Activated CD8-positive, alpha-beta memory T cell treated with anti-CD3 and anti-CD28 coated beads for 48 hours (primary cell): ENCODE measurements around the gene SPRR5.

ENCODE experiments used
- DNase-seq, 3 experiments: peaks; one replicate each; pipeline ENCODE4 v3.0.0-alpha.2; 2020; ENCODE audit warnings: low read depth in 2 of 3, low spot score in 2 of 3

SPRR5 gene, protein sequence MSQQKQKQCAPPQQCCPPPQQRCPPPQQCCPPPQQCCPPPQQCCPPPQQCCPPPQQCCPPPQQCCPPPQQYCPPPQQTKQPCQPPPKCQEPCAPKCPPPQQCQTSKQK

DNA sequence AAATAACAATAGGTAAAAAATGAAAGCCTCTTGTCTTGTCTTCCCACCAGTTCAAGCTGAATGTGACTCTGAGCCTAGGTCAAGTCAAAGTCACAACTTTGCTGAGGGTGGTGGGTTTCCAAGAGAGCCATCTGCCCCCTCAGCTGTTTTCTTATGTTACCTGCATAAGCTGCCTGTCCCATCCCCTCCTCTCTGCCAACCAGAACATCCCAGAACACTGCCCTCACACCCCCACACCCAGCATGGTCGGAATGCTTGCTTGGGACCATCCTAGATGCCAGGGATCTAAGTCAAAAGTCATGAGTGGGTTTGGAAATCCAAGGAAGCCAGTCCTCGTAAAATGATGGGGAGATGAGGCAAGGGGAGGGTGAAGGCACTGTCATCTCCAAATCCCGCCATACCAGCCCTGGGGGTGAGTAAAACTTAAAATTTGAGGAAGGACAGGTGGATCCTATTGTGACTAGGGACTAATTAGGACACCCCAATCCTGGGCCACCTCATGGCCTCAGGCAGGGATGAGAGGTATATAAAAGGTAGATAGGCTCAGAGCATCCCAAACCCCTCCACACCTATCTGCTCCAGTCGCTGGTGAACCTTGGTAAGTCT lies at the start of gene SPRR5:
Gene SPRR5, plus strand, starts transcription at position 556 of the 606 bp plus-strand sequence. CDS start 1,349 bp downstream, outside the sequence.
- DNase-seq, result no peak

DNA sequence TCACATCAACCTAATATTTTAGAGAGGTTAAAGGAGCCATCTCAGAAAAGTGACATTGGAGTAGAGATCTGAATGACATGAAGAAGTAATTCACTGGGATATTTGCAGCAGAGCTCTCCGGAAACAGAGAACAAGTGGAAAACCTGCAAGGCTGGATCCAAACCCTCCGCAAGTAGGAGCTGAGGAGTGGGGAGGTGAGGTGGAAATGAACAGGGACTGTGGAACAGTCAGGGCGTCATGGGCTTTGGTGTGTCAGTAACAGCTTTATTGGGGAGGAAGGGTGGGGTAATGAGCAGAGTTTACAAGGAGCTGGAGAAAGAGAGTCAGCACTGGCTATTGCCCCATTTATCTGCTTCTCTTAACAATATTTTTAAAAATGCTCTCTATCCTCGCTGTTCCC lies 48.0 kb upstream of the SPRR5 start:
- DNase-seq, result no peak

DNA sequence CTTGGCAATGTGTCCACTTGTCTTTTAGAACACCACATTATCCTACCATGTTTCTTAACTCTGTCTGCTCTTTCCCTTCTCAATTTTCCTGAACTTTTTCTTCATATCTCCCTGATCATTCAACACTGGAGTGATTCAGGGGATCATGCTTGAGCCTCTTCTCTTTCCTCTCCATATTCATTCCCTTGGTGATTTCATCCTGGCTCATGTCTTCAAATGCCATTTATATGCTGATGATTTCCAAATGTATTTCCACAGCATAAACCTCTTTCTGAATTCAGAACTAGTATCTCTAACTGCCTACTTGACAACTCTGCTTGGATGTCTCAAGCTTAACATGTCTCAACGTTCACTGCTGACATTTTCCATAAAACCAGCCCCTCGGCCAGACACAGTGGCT lies 47.1 kb upstream of the SPRR5 start:
- no peak for DNase-seq

DNA sequence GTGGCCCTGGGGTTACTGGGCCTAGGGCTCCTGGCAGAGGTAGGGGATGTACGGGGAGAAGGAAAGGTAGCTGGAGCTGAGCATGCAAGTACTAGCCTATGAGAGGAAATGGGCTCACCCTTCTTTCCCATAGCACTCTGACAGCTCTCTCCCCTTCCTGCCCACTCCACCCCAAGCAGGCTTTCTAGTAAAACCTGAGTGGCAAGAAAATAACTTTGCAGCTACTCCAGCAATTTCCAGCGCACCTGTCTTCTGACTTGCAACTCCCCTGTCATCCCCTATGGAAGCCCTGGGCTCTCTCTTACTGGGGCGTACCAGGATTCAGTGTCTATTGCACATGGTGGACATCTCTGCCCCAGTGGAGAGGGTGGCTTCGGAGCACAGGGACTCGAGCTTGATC lies 45.4 kb upstream of the SPRR5 start:
- no peak for DNase-seq

DNA sequence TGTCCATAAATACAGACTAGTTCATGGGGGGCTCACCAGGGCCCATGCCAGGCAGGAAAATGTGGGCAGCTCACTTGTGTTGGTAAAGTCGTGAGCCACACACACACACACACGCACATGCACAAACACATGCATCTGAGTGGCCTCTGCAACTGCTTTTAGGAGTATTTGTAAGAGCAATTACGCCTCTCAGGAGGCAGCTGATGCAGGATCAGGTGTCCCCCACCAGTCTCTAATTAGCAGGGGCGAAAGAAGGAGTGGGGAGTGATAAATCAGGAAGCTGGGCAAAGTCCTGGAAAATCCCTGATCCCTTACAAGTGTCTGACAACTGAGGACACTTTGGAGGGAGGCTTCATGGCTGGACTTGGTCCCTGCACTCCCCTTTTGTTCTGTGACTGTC lies 44.4 kb upstream of the SPRR5 start:
- DNase-seq, result no peak

DNA sequence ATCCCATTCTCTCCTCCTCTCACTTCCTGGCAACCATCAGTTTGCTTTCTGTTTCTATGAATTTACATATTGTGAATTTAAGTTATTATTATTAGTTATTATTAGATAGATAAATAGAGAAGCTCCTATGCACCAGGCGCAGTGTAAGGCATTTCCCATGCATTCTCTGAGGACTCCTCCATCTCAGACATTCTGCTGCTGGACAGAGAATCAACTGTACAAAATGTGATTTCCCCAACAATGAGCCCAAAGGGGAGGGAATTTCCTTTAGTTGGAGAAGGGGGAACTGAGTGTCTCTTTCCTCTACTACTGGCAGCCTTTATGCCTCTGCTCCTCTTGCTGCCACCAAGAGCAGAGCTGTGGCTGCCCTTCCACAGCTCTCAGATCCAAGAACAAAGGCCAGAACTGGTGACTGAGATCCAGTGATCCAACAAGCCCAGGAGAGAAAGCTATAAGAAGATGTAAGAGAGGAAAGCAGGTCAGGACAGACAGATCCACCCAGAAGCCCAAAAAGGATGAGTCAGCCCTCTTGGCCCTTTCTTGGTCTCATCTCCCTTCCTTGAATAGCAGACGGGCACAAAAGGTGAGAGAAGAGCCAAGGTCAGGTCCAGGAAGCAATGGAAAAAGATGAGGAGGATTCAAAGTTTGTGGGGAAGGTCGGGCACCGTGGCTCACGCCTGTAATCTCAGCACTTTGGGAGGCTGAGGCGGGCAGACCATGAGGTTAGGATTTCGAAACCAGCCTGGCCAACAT lies 42.1 kb upstream of the SPRR5 start:
- no peak for DNase-seq

DNA sequence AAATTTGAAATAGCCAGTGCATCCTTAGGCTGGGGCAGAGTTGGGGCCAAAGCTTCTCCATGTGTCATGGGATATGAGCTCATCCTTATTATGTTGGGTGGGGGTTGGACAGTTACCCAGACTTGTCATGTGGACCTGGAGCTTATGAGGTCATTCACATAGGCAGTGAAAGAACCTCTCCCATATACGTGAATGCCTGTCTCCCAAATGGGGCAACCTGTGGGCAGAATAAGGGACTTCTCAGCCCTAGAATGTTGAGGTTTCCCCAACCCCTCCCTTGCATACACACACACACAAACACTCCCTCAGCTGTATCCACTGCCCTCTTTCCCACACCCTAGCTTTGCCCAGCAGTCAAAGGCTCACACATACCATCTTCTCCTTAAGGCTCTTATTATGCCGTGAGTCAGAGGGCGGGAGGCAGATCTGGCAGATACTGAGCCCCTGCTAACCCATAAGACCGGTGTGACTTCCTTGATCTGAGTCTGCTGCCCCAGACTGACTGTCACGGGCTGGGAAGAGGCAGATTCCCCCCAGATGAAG lies 40.9 kb upstream of the SPRR5 start:
- DNase-seq, result no peak

DNA sequence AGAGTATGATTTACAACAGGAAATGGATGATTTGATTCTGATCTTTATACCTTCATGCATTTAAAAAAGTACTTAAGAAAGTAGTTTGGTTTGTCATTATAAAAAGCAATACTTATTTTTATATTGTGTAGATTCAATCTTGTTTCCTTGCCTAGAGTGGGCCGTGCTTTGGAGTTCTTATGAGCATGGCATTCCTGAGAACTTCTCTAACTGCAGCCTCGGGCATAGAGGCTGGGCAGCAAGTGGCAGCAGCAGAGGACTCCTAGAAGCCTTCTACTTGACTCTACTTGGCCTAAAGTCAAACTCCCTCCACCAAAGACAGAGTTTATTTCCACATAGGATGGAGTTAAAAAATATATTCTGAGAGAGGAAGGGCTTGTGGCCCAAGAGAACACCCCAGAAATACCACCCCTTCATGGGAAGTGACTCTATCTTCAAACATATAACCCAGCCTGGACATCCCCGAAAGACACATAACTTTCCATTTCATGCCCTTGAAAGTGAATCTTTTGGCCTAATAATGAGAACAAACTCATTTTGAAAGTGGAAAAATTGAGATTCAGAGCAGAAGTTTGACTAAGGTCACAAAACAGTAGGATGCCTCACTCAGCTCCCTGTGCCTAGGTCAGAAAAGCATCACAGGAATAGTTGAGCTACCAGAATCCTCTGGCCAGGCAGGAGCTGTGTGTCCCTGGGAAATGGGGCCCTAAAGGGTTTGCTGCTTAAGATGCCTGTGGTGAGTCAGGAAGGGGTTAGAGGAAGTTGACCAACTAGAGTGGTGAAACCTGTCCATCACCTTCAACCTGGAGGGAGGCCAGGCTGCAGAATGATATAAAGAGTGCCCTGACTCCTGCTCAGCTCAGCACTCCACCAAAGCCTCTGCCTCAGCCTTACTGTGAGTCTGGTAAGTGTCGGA lies 39.1 kb upstream of the SPRR5 start, which contains the start of gene IVL:
Gene IVL, plus strand, starts transcription at position 861 of the 916 bp plus-strand sequence. CDS start 1,252 bp downstream, outside the sequence.
- no peak for DNase-seq

DNA sequence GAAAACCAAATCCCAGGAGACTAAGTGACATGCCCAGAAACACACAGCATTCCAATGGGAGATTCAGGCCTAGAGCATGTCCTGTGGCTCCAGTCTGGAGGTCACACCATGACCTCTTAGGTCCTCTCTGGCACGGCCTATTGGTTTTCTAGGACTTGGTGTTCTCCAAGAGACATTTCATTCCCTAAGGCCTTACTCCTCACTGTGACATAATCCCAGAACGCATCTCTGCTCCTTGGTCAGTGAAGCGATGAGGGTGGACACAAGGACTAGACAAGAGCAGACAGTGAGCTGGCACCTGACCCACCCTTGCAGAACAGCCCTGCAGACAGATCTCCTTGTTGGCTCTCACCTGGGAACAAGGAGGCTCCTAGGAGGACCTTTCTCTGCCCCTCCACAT lies 37.8 kb upstream of the SPRR5 start:
- no peak for DNase-seq

DNA sequence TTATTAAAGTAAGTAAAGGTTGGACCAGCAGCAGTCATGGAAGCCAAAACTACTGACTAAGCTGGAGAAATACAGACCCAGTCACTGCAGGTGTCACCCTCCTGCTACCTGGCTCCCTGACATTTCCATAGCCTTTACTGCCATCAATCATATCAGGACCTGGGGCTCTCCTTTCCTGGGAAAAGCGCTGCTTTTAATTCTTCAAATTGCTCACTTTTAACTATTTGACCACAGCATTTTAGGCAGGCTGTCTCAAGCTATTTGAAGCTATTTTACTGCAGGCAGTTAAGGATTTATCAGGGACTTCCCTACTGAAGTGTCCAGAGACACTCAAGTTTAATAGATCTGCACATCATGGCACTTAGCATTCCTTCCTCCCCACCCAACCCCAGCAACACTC lies 34.5 kb upstream of the SPRR5 start:
- no peak for DNase-seq

DNA sequence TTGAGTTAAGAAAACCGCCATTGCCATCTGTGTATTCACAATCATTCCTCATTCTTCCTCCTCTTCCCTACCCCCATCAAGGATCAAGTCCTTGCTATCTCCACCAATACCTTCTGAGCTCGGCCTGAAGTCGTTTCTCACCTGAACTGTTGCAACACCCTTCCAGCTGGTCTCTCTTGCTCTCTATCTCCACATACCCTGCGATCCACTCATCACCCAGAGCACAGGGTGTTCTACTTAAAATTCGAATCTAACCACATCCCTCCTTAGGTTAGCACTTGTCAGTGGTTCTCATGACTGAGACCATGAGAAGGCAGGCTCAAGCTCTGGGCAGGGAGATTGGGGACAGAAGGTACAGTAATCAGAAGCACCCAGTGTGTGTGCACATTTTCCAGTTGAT lies 34.1 kb upstream of the SPRR5 start:
- DNase-seq, result no peak

DNA sequence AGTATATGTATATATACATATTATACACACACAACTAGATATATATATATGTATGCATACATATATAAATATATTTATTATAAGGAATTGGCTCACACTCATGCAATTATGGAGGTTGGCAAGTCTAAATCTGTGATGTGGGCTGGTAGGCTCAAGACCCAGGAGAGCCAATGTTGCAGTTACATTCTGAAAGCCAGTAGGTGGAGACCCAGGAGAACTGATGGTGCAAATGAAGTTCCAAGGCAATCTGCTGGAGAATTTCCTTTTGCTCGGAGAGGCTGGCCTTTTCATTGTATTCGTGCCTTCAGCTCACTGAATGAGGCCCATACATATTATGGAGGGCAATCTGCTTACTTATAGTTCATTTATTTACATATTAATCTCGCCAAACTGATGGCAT lies 29.2 kb upstream of the SPRR5 start:
- no peak for DNase-seq

DNA sequence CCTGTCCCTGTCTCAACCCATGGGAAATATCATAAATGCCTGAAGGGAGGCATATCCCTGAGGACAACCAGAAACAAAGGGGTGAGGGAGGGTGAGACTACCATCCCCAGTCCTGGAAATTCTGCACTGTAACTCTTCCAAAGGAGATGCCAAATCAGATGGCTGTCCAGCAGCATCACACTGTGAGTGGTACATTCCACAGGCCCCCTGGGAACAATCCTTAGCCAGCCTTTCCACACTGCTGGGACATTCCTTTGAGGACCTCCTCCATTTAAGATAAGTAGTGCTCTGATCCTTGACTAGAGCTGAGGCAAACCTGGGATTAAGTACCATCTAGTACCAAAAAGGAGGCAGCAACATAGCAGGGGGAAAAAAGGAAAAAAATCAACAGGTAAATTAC lies 27.9 kb upstream of the SPRR5 start:
- DNase-seq, result no peak

DNA sequence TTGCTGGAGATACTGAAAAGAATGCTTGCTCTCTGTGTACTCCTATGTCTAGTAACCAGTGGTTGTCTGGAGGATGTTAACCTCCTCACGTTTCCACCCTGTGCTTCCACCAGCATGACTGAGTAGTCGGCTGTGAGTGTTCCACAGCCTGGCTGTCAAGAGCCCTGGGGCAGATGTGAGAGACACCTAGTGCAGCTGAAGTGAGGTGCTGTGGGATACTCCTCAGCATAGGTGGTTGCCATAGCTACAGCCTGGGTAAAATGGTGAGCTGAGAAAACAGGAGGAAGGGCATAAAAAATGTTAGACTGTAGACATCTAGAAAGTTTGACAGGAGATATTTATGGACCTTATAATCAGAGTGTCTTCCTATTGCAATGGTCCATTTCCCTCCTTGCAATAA lies 22.8 kb upstream of the SPRR5 start:
- no peak for DNase-seq

DNA sequence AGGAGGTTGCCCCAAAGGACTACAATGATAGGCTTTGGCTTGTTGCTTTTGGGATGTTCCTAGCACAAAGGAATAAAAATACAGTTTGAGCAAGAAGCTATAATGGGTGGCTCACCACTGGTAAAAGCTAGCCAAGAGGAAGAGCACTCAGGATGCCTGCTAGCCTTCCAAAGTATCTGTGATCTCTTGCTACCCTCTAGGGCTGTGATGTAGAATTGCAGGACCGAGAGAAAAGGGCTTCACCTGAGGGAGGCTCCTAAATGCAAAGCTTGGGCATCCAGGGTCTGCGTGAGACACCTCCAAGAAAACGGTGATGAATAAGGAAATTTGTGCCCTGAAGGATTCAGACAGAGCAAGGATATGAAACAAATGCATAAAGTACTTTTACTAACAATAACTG lies 20.9 kb upstream of the SPRR5 start:
- no peak for DNase-seq

DNA sequence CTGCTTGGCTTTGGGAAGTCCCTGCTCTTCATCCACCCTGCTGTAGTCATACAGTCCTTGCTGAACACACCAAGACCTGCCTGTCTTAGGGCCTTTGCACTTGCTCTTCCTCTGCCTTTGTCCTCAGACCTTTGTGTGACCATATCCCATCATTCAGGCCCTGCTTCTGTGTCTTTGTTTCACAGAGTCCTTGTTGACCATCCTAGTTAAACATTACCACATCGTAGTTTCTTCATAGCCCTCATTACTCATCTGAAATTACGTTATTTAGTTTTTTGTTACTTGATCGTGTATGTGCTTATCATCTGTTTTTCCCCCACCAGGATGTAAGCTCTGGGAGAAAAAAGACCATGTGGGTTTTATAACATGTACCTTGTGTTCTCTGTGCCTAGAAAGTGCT lies 18.3 kb upstream of the SPRR5 start:
- no peak for DNase-seq

DNA sequence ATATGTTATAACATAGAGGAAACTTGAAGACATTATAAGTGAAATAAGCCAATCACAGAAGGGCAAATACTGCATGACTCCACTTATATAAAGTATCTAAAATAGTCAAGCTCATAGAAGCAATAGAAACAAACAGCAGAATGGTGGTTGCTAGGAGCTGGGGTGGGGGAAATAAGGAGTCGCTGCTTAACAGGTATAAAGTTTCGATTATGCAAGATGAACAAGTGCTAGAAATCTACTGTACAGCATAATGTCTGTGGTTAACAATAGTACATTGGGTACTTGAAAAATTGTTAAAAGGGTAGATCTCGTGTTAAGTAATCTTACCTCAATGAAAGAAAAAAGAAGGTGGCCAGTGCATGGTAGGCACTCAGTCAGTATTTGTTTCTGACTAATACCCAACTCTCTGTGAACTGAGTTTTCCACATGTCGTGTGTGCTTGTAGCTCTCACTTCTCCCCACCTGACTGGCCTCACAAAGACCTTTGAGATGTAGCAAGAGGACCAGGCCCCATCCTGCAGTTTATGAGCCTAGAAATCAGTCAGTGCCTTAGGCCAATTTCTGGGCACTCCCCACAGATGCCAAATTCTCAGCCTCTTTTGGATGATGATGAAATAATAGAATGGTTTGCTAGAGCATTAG lies 14.7 kb upstream of the SPRR5 start:
- no peak for DNase-seq

DNA sequence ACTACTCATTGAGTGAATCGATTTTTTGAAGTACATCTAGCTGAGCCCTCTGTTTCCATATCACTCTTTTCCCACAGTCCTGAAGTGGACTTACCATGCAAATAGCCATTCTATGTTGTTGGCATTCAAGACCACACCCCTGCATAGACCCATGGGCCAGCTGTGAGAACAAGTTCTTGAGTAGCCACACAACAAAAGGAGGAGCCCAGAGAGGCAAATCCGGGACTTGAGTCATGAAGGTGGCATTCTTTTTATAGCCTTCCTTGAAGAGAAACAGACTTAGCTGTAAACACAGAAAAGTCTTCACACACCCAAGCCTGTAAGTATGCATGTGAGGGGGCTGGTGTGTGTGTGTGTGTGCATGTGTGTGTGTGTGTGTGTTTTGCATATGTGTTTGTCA lies 13.8 kb upstream of the SPRR5 start:
- DNase-seq, result no peak

DNA sequence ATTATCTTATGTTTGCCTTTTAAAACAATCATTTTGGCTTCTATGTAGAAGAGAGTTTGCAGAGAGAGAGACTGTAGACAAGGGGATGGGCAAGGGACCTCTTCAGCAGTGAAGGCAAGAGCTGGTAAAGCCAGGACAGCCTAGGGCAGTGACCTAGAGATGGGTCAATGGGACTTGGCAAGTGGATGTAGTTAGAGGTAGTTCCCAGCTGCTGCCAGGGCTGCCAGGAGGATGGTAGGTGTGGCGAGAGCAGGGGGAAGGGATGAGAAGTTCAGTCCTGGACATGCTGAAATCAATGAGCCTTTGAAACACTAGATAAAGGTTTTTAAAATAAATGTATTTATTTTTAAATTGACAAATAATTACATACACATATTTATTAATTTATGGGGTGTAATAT lies 6.4 kb upstream of the SPRR5 start:
- no peak for DNase-seq

DNA sequence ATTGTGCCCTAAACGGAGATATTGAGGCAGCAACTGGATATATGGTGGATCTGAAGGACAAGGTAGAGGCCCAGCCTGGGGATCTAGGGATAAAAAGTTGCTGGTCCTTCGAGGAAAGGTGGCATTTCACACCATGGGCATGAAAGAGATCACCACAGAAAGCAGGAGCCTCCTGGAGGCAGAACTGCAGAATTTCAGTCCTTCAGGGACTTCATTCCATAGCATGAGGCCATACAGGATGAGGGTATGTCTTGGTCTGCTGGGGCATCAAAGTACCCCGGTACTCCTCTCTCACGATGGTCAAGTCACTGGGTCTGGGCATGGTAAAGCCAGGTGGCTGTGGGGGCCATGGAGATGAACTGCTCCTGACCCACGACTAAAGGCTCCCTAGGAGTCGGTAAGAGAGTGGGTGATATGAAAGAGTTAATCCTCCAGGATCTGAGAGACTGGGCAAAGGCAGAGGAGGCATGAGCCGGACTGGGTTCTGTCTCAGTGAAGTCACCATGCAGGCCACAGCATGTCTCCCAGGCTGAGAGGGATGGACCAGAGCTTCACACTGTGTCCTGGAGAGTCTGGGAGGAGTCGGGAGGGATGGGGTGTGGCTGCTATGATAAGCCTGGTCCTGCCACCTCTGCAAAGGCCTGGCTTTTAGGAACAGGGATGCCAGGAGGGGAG lies 5.8 kb upstream of the SPRR5 start:
- DNase-seq, result no peak
